ENCODE results near the gene SETD2. TPM values are rescaled to one million over a fixed set of nuclear protein-coding genes. Genes with fewer than 3 reads are reported as not detected.
"Not testable (repeated sequence)": the region's sequence is repeated elsewhere in the genome, so short reads cannot be mapped to it uniquely, and the experiment has no call there.

Gene SETD2
- total RNA-seq, 1 donor from 2014 or later = 30.1 TPM

DNA sequence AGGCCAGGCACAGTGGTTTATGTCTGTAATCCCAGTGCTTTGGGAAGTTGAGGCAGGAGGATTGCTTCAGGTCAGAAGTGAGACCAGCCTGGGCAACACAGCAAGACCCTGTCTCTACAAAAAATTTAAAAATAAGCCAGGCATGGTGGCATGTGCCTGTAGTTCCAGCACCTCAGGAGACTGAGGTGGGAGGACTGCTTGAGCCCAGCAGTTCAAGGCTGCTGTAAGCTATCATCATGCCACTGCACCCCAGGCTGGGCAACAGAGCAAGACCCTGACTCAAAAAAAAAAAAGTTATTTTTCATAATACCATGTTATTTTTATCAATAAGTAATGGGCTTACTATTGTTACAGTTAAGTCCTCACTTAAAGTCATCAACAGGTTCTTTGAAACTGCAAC is 59.7 kb downstream of the SETD2 start:
- no peak for DNase-seq (ENCODE audit: low spot score)

GRCh38 chr3:47103619-47104018 is 60.3 kb downstream of the SETD2 start:
- no peak for DNase-seq (ENCODE audit: low spot score)

DNA sequence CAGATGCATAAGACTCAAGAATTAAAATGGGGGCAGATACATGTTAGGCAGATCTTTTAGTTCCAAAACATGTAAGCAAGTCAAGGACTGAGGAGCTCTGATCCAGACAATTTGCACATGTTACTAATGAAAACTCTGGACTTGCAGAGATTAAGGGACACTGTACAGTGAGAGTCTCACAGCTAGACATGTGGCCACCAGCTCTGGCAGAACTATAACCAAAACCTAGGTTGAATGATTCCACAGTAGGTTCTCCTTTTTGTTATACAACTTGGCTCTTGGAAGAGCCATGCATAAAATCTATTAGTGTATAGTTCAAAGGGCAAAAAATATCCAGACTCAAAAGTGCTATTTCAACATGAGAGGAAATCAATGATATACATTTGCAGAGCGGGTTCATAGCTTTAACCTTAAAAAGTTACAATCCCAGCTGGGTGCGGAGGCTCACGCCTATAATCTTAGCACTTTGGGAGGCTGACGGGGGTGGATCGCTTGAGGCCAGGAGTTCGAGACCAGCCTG is 61.8 kb downstream of the SETD2 start:
- no peak for DNase-seq (ENCODE audit: low spot score)

- no peak for DNase-seq (ENCODE audit: low spot score)
Observed at GRCh38 chr3:47098910-47099309, 65.0 kb downstream of the SETD2 start.

DNA sequence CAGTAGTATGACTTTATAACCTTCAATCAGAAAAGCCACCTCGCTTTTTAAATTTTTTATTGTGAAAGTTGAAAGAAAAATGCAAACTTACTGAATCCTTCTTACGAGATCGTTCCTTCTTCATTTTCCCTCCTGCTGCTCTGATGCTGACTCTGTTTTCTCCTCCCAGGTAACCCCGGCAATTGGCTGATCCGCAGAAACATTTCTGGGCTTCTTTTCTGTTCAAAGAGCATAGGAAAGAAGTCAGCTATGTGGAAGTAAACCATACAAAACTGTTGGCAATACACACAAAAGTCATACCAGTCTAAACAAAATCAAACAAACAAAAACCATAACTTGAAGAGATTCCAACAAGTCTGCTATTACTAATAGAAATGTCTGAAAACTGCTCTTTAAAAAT is 66.0 kb downstream of the SETD2 start:
- no peak for DNase-seq (ENCODE audit: low spot score)

DNA sequence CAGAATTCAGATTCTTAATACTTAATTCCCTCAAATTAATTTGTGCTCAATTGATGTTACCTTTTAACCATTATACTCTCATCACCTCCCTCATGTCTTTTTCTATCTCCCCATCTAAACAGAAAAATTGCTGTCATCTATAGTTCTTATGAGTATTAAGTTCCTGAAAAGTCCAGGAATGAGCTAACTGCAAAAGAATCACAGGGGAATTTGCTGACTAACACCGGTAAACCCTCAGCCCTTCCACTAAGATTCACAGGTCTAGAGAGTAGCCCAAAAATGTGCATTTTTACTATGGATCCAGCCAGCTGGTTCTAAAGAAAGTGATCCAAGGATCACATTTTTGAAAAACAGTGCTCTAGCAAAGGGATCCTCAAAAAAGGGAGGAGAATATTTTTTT is 67.0 kb downstream of the SETD2 start:
- peak; percentile 49 for DNase-seq (ENCODE audit: low spot score)

- no peak for DNase-seq (ENCODE audit: low spot score)
Observed at GRCh38 chr3:47092090-47092489, 71.8 kb downstream of the SETD2 start.

GRCh38 chr3:47089630-47090029 is 74.3 kb downstream of the SETD2 start:
- no peak for DNase-seq (ENCODE audit: low spot score)

DNA sequence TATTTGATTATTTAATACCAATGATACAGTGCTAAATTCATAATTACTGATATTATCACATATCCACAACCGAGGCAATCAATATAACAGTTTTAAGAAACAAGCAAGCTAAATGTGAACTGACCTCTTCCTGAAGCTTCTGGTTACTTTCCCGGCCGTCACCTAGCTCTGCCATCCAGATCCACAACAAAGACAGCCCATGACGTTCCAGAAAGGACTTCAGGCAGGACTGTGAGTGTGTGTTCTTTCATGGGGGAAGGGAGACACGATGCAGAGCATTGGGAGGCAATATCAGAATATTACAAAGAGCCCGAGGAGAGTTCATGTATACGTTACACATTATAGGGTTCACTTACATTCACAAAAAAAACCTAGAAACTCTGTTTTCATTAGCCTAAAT is 77.8 kb downstream of the SETD2 start:
- no peak for DNase-seq (ENCODE audit: low spot score)

GRCh38 chr3:47083786-47084185 is 80.1 kb downstream of the SETD2 start:
- no peak for DNase-seq (ENCODE audit: low spot score)

- DNase-seq (ENCODE audit: low spot score) = no peak
Observed at GRCh38 chr3:47082519-47082918, 81.4 kb downstream of the SETD2 start.

DNA sequence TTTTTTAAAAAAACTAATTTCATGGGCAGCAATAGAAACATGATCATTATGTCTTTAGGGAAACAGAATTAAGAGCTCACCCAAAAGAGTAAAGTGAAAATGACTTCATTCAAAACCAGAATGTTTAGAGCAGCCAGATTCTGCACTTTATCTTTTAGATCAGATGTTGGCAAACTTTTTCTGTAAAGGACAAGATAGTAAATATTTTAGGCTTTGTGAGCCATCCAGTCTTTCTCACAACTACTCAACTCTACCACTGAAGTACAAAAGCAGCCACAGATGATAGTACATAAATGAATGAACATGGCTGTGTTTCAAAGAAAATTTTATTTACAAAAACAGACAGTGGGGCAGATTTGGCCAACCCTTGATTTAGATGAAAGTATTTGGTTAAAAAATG is 84.5 kb downstream of the SETD2 start:
- DNase-seq (ENCODE audit: low spot score) = no peak

DNA sequence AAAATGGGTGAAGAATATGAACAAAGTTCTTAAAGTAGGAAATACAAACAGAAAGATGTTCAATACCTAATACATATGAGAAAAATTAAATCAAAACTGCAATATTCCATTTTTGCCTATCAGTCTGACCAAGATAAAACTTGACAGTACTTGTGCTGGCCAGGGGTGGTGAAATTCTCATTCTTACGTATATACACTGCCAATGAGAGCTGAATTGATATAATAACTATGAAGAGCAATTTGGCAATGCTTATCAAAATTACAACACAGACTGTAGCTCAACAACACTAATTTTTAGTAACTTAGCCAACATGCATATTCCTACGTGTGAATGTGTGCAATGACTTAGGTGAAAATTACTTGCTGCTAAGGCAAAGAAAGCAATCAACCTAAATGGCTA is 90.2 kb downstream of the SETD2 start:
- no peak for DNase-seq (ENCODE audit: low spot score)

DNA sequence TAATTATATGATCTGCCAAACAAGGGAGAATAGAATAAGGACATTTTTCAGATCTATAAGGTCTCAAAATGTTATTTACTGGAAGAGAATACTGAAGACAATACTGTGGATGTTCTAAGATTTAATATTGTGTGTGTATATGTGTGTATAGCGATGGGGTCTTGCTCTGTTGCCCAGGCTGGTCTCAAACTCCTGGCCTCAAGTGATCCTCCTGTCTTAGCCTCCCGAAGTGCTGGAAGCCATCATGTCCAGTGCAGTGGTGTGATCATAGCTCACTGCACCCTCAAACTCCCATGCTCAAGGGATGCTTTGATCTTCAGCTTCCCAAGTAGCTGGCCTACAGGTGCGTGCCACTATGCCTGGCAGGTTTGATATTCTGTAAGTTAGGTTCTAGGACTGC is 93.1 kb downstream of the SETD2 start:
- DNase-seq (ENCODE audit: low spot score) = no peak

- not testable (repeated sequence) for DNase-seq (ENCODE audit: low spot score)
Observed at GRCh38 chr3:47066259-47066658, 97.7 kb downstream of the SETD2 start.

DNA sequence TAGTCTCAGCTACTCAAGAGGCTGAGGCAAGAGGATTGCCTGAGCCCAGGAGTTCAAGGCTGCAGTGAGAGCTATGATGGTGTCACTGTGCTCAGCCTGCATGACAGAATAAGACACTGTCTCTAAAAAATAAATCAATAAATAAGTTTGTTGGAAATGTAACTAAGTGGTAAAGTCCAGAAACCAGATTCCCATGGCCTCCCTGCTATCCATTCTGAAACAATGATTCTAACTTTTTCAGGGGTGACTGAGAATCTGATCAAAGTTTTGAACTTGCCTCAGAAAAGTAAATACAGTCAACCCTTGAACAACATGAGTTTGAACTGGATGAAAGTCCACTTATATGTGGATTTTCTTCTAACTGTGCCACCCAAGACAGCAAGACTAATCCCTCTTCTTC is 98.2 kb downstream of the SETD2 start:
- DNase-seq (ENCODE audit: low spot score) = no peak

- no peak for DNase-seq (ENCODE audit: low spot score)
Observed at GRCh38 chr3:47065058-47065457, 98.9 kb downstream of the SETD2 start.

GRCh38 chr3:47057212-47057671 is 106.7 kb downstream of the SETD2 start:
- no peak for DNase-seq (ENCODE audit: low spot score)

GRCh38 chr3:47056705-47057104 is 107.2 kb downstream of the SETD2 start:
- no peak for DNase-seq (ENCODE audit: low spot score)

DNA sequence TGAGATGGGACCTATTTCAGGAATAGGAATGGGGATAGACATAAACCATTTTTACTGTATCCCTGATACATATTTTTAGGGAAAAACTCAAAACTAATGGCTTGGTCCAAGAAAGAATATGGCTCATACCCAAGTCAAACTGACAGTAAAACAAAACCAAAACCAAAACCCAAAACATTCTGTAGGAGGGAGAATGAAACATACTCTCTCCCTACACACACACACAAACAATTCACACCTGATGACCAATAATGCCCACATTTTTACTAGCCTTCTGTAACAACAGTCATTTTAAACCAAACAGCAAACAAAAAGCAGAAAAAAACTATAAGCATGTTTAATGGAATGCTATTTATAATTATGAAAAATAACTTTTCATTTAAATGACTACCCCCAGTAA is 109.5 kb downstream of the SETD2 start:
- no peak for DNase-seq (ENCODE audit: low spot score)

DNA sequence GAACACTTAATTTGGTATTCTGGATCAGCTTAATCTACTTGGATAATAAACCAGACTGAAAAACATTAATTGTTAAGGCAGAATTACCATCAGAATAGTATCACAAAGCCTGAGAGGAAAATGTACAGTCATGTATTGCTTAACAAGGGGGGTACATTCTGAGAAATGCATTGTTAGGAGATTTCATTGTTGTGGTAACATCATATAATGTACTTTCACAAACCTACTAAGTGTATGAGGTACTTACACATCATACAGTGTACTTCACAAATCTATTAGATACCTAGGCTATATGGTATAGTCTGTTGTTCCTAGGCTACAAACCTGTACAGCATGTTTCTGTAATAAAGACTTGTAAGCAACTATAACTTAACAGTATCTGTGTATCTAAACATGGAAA is 116.2 kb downstream of the SETD2 start:
- DNase-seq (ENCODE audit: low spot score) = no peak

DNA sequence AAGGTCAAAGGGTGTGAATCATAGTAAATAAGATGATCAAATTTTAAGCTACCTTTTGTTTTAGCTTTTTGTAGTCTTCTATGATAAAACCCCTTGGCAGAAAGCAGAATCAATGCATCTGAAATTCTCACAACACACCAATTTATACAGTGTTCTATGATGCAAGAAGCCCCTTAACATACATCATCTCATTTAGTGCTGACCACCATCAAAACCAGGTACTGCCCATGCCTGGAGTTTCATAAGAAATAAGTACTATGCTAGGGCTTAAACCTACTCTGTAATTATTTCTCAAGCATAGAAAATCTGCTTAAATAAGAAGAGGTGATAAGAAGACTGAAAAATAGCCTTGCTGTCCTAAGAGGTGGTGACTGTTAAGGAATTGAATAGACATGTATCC is 116.8 kb downstream of the SETD2 start:
- DNase-seq (ENCODE audit: low spot score) = no peak

- no peak for DNase-seq (ENCODE audit: low spot score)
Observed at GRCh38 chr3:47042231-47042791, 121.6 kb downstream of the SETD2 start.

GRCh38 chr3:47041114-47041513 is 122.8 kb downstream of the SETD2 start:
- DNase-seq (ENCODE audit: low spot score) = no peak

All from umbilical cord (tissue), 2 donors.